ENCODE data around the gene WRAP53.

Gene WRAP53

GRCh38 chr17:7747635-7748071 lies 59.4 kb downstream of the WRAP53 start:
- DNase-seq: no peak

- DNase-seq: no peak
These were observed 59.9 kb downstream of the WRAP53 start for GRCh38 chr17:7748076-7748775.

- no peak for DNase-seq
These were observed 62.1 kb downstream of the WRAP53 start for GRCh38 chr17:7750321-7750821.

Data from stimulated activated CD4-positive, alpha-beta T cell treated with anti-CD3 and anti-CD28 coated beads, Interleukin-2, amount 100 ng/mL, for 48 hours (primary cell).